ENCODE results near the gene GOLGA1.
"Not testable (repeated sequence)": the region's sequence is repeated elsewhere in the genome, so short reads cannot be mapped to it uniquely, and the experiment has no call there.

Gene GOLGA1

DNA sequence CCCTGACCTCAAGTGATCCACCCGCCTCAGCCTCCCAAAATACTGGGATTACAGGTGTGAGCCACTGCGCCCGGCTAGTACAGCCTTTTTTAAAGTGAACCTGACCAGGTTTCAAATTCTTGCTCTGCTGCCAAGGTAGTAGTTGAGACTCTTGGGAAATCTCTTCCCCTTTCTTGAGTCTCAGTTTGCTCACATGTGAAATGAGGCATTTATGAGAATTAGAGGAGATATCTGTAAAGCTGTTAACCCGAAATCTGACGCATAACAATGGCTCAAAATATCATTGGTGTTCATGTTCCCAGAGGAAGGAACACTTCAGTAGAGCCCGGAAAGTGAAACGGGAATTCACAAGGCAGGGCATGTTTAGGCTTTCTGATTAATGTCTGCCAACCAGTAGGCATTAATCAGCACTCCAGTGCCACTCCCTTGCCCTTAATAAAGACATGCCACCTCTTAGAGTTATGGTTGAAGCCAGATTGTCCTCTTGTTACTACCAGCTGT lies 77.5 kb downstream of the GOLGA1 start:
- no peak overlapping the region for H3K4me3 ChIP-seq

DNA sequence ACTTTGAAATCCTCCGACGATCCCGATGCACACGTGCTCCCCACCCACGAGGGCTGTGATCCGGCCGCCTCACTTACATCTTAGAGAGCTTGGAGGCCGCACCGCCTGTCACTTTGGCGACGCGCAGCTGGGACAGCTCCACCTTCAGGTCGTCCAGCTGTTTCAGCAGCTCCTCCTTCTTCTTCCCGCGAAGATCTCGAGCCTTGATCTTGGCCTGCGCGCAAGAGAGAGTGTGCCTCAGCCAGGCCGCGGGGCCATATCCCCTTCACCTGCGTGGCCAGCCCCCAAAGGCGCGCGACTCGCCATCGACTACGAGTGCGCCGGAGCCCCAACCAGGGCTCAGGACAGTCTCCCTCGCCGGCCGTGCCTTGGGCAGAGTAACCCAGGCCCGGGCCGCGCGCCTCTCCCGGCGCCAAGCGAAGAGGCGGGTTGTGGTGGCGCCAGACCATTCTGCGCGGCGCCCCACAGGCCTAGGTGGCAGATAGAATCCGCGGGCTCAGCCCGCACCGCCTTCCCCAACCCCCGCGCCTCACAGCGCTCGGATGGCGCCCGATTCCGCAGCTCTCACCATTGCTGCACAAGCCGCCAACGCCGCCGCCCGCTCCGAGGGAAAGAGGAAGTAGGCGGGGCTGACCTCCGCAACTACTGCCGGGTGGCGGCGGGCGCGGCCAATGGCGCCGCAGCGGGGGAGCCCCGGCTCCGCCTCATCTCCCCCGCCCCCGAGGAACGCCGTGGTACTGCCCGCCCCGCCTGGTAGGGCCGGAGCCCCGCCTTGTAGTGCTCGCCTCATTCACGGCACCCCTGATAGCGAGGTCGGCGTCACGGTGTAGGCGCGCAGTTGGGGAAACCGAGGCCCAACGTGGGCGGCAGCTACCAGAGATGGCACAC lies 79.3 kb downstream of the GOLGA1 start, which contains the start of the genes ARPC5L and RPL35:
Gene ARPC5L (plus strand): TSS at position 789 of the 888 bp plus-strand sequence. CDS start 7,161 bp downstream, outside the sequence.
Gene RPL35 (minus strand): TSS at position 616 of the 888 bp plus-strand sequence. CDS start 45 bp downstream, at position 571.
- H3K4me3 ChIP-seq: peak within 1 kb of the TSS; percentile 61 to 95 (median 79)
- peak within 1 kb of the TSS; percentile 76 to 100 (median 95) for H3K27ac ChIP-seq

More for the DNA sequence above, 77.5 kb downstream of the GOLGA1 start:
- peak overlapping the region in 20 of 21 experiments; percentile 76 to 100 (median 96) for H3K27ac ChIP-seq

- Histone ChIP-seq H3K27ac (peak overlapping the region in 18 of 21 experiments; percentile 89 to 100 (median 96)), H3K4me3 (peak overlapping the region; percentile 61 to 95 (median 79))
These were observed 80.1 kb downstream of the GOLGA1 start for GRCh38 chr9:124860582-124861341.

DNA sequence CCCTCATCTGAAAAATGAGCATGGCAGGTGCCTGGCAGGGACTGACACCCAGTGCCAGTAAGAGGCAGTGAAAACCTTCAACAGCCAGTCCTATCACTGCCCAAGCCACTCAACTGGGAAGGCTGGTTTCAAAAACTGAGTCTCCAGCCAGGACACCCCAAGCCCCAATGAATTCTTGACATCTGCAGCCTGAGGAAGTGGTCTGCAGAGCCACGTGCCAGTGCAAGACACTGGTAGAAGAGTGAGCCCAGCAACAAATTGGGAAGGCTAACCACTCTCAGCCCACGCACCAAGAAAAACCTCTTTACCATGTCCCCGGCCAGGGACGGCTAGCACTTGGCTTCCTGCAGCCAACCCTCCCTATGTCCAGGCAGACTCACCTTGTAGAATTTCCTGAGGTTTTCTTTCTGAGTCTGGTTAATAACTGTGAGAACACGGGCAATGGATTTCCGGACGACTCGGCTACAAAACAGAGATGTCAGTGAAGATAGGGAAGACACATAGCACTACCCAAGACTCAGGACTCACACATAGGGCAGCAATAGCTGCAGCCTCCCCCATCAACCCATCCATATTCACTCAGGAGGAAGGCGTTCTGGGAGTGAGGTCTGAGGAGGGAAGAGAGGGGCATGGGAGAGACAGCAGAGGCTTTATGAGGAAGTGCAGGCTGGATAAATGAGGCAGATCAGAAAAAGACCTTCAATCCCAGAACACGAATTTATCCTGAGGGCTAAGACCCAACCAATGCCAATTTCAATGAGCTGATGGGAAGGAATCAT lies 80.9 kb downstream of the GOLGA1 start:
- peak overlapping the region in 7 of 21 experiments; percentile 90 to 100 (median 96) for H3K27ac ChIP-seq
- H3K4me3 ChIP-seq: peak overlapping the region; percentile 61 to 95 (median 79)

DNA sequence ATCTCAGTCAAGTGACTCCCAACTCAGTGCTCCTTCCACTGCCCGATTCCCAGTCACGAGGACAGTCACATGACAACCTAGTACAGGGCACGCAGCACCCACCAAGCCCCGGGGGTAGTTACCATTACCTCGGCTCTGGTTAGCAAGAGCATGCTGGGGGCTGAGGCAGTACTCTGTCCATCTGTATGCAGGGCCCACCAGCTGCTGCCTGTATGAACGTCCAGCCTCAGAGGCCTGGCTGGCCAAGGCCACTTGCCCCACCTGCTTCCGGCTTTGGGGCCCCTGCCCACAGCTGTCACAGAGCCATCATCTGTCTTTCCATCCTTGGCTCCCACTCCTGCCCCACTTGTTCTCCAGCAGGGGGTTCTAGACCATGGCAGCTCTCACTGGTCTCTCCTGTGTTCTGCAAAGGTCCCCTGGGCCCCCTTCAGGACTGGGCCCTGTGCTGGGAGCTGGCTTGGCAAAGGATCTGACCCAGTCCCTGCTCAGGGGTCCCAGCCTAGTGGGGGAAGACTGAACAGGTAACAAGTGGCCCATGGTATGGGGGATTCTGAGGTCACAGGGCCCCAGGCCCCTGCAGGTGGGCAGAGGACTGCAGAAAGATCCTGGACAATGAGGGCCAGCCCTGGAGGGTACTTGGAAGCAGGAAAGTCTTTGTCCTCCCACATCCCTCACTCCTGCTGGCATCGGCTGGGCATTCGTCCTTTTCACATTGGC lies 82.4 kb downstream of the GOLGA1 start:
- peak overlapping the region in 1 of 21 experiments; percentile 23 for H3K27ac ChIP-seq
- H3K4me3 ChIP-seq: no peak overlapping the region

DNA sequence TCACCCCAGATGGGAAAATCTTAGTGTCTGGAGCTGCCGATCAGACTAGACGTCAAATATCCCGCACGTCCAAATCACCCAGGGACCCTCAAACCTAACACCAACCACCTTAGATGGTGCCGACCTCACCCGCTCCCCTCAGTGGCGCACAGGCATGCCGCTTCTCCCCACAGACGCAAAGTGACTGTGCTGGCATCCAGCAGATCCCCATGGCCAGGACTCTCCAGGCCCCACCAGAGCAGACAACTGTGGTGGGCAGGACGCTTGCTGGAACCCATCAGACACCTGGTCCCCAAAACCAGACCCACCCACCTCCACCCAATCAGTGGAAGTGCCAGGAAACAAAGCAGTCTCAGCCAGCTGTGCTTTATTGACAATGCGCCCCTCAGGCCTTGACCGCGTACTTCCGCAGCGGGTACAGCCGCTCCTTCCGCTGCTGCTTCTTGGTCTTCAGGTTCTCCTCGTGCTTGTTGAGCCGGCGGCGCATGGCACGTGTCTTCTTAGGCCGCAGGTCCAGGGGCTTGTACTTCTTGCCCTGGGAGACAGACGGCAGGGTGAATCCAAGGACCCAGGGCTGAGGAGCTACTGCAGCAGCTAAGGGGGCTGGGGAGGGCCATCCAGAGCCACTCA lies 83.2 kb downstream of the GOLGA1 start:
- H3K27ac ChIP-seq: no peak overlapping the region

DNA sequence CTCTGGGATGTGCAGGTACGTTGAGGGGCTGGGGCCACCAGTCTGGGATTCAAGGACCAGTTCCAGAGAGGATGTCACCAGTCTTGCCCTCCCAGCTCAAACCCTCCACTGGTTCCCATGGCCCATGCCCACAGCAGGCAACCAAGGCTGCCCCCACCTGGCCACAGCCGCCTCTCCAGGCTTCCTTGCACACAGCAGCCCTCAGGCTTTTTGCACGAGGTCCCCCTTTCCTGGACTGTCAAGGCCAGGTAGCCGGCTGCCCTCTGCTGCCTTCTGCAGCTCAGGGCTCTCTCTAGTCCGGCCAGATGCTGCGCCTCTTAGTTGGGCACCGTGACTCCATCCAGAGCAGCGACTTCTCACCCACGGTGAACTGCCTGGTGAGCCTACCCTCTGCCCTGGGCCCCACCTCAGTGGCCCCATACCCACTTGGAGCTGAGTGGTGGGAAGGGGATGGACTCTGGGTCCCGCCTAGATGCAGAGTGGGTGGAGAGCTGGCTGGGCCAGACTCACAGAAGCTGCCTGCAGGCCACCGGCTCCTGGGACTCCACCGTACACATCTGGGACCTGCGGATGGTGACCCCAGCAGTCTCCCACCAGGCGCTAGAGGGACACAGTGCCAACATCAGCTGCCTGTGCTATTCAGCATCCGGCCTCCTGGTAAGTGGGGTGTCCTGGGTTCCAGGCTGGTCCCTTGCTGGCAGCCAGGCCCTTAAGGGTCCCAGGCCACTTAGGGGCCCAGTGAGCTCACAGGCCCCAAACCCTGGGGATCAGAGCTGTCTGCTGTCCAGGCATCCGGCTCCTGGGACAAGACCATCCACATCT lies 84.7 kb downstream of the GOLGA1 start:
- peak overlapping the region in 1 of 21 experiments; percentile 11 for H3K27ac ChIP-seq
- no peak overlapping the region for H3K4me3 ChIP-seq

More for the DNA sequence above, 83.2 kb downstream of the GOLGA1 start:
- no peak overlapping the region for H3K4me3 ChIP-seq

DNA sequence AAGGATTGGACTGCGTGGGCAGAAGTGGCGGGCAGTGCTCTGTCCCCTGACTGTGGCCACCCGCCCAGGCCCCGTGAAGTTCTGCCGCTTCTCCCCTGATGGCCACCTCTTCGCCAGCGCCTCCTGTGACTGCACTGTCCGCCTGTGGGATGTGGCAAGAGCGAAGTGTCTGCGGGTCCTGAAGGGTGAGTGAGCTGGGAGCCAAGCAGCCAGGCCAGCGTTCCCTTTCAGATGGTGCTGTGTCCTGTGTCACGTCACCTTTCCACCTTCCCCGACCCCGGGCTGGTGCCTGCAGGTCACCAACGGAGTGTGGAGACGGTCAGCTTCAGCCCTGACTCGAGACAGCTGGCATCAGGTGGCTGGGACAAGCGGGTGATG lies 85.3 kb downstream of the GOLGA1 start:
- Histone ChIP-seq H3K27ac (no peak overlapping the region), H3K4me3 (no peak overlapping the region)

DNA sequence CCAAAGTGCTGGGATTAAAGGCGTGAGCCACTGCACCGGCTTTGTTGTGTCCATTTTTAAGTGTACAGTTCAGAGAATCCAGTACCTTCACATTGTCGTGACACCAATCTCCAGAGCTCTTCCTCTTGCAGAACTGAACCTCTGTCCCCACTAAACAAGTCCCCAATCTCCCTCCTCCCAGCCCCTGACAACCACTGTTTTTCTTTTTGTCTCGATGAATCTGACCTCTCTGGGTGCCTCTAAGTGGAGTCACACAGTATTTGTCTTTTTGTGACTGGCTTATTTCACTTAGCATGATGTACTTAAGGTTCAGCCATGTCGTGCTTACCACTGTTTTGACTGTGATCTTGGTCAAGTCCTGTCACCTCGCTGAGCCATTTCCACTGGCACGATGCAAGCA lies 86.1 kb downstream of the GOLGA1 start:
- no peak overlapping the region for H3K4me3 ChIP-seq
- H3K27ac ChIP-seq: no peak overlapping the region

GRCh38 chr9:124854161-124854560 lies 86.7 kb downstream of the GOLGA1 start:
- no peak overlapping the region for H3K4me3 ChIP-seq
- peak overlapping the region in 1 of 21 experiments; percentile 47 for H3K27ac ChIP-seq

- Histone ChIP-seq H3K27ac (peak overlapping the region in 11 of 21 experiments; percentile 7 to 70 (median 27)), H3K4me3 (peak overlapping the region; percentile 28 to 44 (median 35))
These were observed 87.2 kb downstream of the GOLGA1 start for GRCh38 chr9:124853605-124854143.

GRCh38 chr9:124852829-124853531 lies 87.9 kb downstream of the GOLGA1 start, which contains the start of gene WDR38:
WDR38 (plus strand) TSS chr9:124853460; CDS start chr9:124853532, 72 bp downstream.
- H3K27ac ChIP-seq: peak within 1 kb of the TSS in 12 of 21 experiments; percentile 5 to 70 (median 26)
- peak within 1 kb of the TSS; percentile 28 to 44 (median 35) for H3K4me3 ChIP-seq

- peak overlapping the region in 3 of 7 experiments; percentile 28 to 35 (median 31) for H3K4me3 ChIP-seq
- H3K27ac ChIP-seq: peak overlapping the region in 5 of 21 experiments; percentile 7 to 47 (median 27)
These were observed 88.6 kb downstream of the GOLGA1 start for GRCh38 chr9:124852121-124852828.

- Histone ChIP-seq H3K27ac (no peak overlapping the region), H3K4me3 (no peak overlapping the region)
These were observed 91.1 kb downstream of the GOLGA1 start for GRCh38 chr9:124849801-124850200.

DNA sequence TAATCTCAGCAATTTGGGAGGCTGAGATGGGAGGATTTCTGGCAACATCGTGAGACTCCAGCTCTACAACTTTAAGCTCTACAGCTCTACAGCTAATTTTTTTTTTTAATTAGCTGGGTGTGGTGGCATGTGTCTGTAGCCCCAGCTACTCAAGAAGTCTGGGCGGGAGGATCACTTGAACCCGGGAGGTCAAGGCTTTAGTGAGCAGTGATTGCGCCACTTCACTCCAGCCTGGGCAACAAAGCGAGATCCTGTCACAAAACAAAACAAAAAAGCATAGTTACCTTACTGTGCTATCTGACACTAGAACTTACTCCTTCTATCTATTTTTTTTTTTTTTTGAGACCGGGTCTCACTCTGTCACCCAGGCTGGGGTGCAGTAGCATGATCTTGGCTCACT lies 93.9 kb downstream of the GOLGA1 start:
- Histone ChIP-seq H3K27ac (no peak overlapping the region), H3K4me3 (no peak overlapping the region)

- not testable (repeated sequence) for H3K4me3 ChIP-seq, H3K27ac ChIP-seq
These were observed 94.4 kb downstream of the GOLGA1 start for GRCh38 chr9:124846467-124846866.
